Stimulated activated naive B cell treated with anti-CD40 and anti-IgM and Interleukin-4, amounts not matched to agents 10 μg/mL and 1 μg/mL and 100 μg/mL, for 72 hours (primary cell): ENCODE results near the gene RAB33A.

ENCODE experiments used
- ATAC-seq, 2 donors: fragments of 150-1000 bp; cut with Tn5 transposase; replicated peaks; 2 replicates each; pipeline ENCODE4 v1.10.0; 2021; ENCODE audit warnings: moderate library complexity in 1 of 2
- DNase-seq: peaks from one replicate; pipeline ENCODE4 v3.0.0; 2021
- H3K27ac Mint-ChIP-seq: one replicate; pipeline ENCODE4 v1.8.0; 2022; ENCODE audit warnings: mild to moderate bottlenecking, mixed read lengths
- H3K27me3 Mint-ChIP-seq, 2 donors: one replicate each; pipeline ENCODE4 v1.8.0; 2022; ENCODE audit warnings: mixed read lengths in 2 of 2
- H3K36me3 Mint-ChIP-seq, 2 donors: one replicate each; pipeline ENCODE4 v1.8.0; 2022; ENCODE audit warnings: mixed read lengths in 2 of 2, mild to moderate bottlenecking in 1 of 2
- H3K4me1 Mint-ChIP-seq, 2 donors: one replicate each; pipeline ENCODE4 v1.8.0; 2022; ENCODE audit warnings: mixed read lengths in 2 of 2, mild to moderate bottlenecking in 1 of 2
- H3K4me3 Mint-ChIP-seq, 2 donors: one replicate each; pipeline ENCODE4 v1.8.0; 2022; ENCODE audit warnings: mild to moderate bottlenecking in 2 of 2, mixed read lengths in 2 of 2, moderate library complexity in 1 of 2
- H3K9me3 Mint-ChIP-seq, 2 donors: one replicate each; pipeline ENCODE4 v1.8.0; 2022; ENCODE audit warnings: mixed read lengths in 2 of 2, mild to moderate bottlenecking in 1 of 2

Gene RAB33A

GRCh38 chrX:130179579-130180215 is 7.9 kb downstream of the RAB33A start:
- Mint-ChIP-seq H3K4me1 (peaks cover 28 to 50% of the 10 kb centered on the region in 2 donors), H3K27me3 (peaks cover 0 to 6% of the 10 kb centered on the region in 2 donors), H3K36me3 (peaks cover 10 to 18% of the 10 kb centered on the region in 2 donors), H3K9me3 (peaks cover 0 to 3% of the 10 kb centered on the region in 2 donors), H3K27ac (no peak overlapping the region), H3K4me3 (no peak overlapping the region)
- DNase-seq (no peak), ATAC-seq (no peak)

GRCh38 chrX:130184168-130184567 is 12.4 kb downstream of the RAB33A start:
- no peaks in the 10 kb centered on the region for H3K9me3 Mint-ChIP-seq

GRCh38 chrX:130184857-130185256 is 13.1 kb downstream of the RAB33A start:
- DNase-seq = no peak
- ATAC-seq = no peak
- H3K9me3 Mint-ChIP-seq = no peaks in the 10 kb centered on the region
- H3K36me3 Mint-ChIP-seq = peaks cover 2 to 5% of the 10 kb centered on the region in 2 donors
- no peak overlapping the region for H3K27ac Mint-ChIP-seq
- H3K27me3 Mint-ChIP-seq = peaks cover 0 to 6% of the 10 kb centered on the region in 2 donors
- H3K4me1 Mint-ChIP-seq = peaks cover 7 to 17% of the 10 kb centered on the region in 2 donors
- H3K4me3 Mint-ChIP-seq = no peak overlapping the region

More at GRCh38 chrX:130184168-130184567, 12.4 kb downstream of the RAB33A start:
- Mint-ChIP-seq H3K36me3 (peaks cover 4 to 11% of the 10 kb centered on the region in 2 donors), H3K27me3 (peaks cover 0 to 10% of the 10 kb centered on the region in 2 donors), H3K4me3 (no peak overlapping the region), H3K27ac (no peak overlapping the region), H3K4me1 (peaks cover 11 to 22% of the 10 kb centered on the region in 2 donors)
- DNase-seq (no peak), ATAC-seq (no peak)

- no peak for DNase-seq
- H3K4me3 Mint-ChIP-seq = no peak overlapping the region
- peak overlapping the region; percentile 28 for H3K27ac Mint-ChIP-seq
- peaks cover 0 to 4% of the 10 kb centered on the region in 2 donors for H3K36me3 Mint-ChIP-seq
- ATAC-seq = no peak
- peaks cover 7 to 14% of the 10 kb centered on the region in 2 donors for H3K4me1 Mint-ChIP-seq
- H3K27me3 Mint-ChIP-seq = peaks cover 0 to 4% of the 10 kb centered on the region in 2 donors
- H3K9me3 Mint-ChIP-seq = no peaks in the 10 kb centered on the region
These were observed 14.9 kb downstream of the RAB33A start for GRCh38 chrX:130186651-130187050.

GRCh38 chrX:130190801-130191200 is 19.0 kb downstream of the RAB33A start:
- peaks cover 0 to 4% of the 10 kb centered on the region in 2 donors for H3K27me3 Mint-ChIP-seq
- ATAC-seq = no peak
- H3K4me1 Mint-ChIP-seq = peaks cover 7 to 11% of the 10 kb centered on the region in 2 donors
- H3K27ac Mint-ChIP-seq = no peak overlapping the region
- no peak overlapping the region for H3K4me3 Mint-ChIP-seq
- H3K9me3 Mint-ChIP-seq = no peaks in the 10 kb centered on the region
- H3K36me3 Mint-ChIP-seq = no peaks in the 10 kb centered on the region
- no peak for DNase-seq

- Mint-ChIP-seq H3K4me3 (no peak overlapping the region), H3K36me3 (no peaks in the 10 kb centered on the region), H3K4me1 (peaks cover 9 to 30% of the 10 kb centered on the region in 2 donors), H3K9me3 (no peaks in the 10 kb centered on the region), H3K27ac (no peak overlapping the region), H3K27me3 (no peaks in the 10 kb centered on the region)
- DNase-seq (no peak), ATAC-seq (no peak)
These were observed 24.7 kb downstream of the RAB33A start for GRCh38 chrX:130196466-130196865.

GRCh38 chrX:130197464-130197863 is 25.7 kb downstream of the RAB33A start:
- Mint-ChIP-seq H3K4me1 (peaks cover 7 to 30% of the 10 kb centered on the region in 2 donors), H3K9me3 (no peaks in the 10 kb centered on the region), H3K27me3 (no peaks in the 10 kb centered on the region), H3K36me3 (no peaks in the 10 kb centered on the region), H3K4me3 (no peak overlapping the region), H3K27ac (peak overlapping the region; percentile 5)
- DNase-seq = no peak
- no peak for ATAC-seq

- Mint-ChIP-seq H3K27ac (no peak overlapping the region), H3K4me1 (no peaks in the 10 kb centered on the region), H3K27me3 (no peaks in the 10 kb centered on the region), H3K36me3 (peaks cover 5 to 11% of the 10 kb centered on the region in 2 donors), H3K9me3 (no peaks in the 10 kb centered on the region), H3K4me3 (no peak overlapping the region)
- no peak for DNase-seq
- no peak for ATAC-seq
These were observed 32.9 kb downstream of the RAB33A start for GRCh38 chrX:130204647-130205046.

- H3K4me3 Mint-ChIP-seq = no peak overlapping the region
- DNase-seq (no peak), ATAC-seq (peak in 1 of 2 donors; percentile 65)
- H3K4me1 Mint-ChIP-seq = peaks cover 2 to 10% of the 10 kb centered on the region in 2 donors
- H3K36me3 Mint-ChIP-seq = peaks cover 22 to 35% of the 10 kb centered on the region in 2 donors
- no peaks in the 10 kb centered on the region for H3K9me3 Mint-ChIP-seq
- H3K27ac Mint-ChIP-seq = peak overlapping the region; percentile 57
- H3K27me3 Mint-ChIP-seq = no peaks in the 10 kb centered on the region
These were observed 39.8 kb downstream of the RAB33A start for GRCh38 chrX:130211415-130212186.

GRCh38 chrX:130212371-130212770 is 40.6 kb downstream of the RAB33A start:
- H3K27ac Mint-ChIP-seq = peak overlapping the region; percentile 1

GRCh38 chrX:130213376-130213775 is 41.6 kb downstream of the RAB33A start:
- ATAC-seq = no peak

More at GRCh38 chrX:130212371-130212770, 40.6 kb downstream of the RAB33A start:
- no peaks in the 10 kb centered on the region for H3K27me3 Mint-ChIP-seq
- no peaks in the 10 kb centered on the region for H3K9me3 Mint-ChIP-seq
- H3K36me3 Mint-ChIP-seq = peaks cover 22 to 31% of the 10 kb centered on the region in 2 donors
- H3K4me3 Mint-ChIP-seq = peak overlapping the region in 1 of 2 donors; percentile 23
- no peak for DNase-seq
- peaks cover 2 to 10% of the 10 kb centered on the region in 2 donors for H3K4me1 Mint-ChIP-seq
- peak; percentile 39 to 79 for ATAC-seq

GRCh38 chrX:130216320-130216719 is 44.6 kb downstream of the RAB33A start:
- H3K36me3 Mint-ChIP-seq = peaks cover 23 to 26% of the 10 kb centered on the region in 2 donors
- H3K27me3 Mint-ChIP-seq = no peaks in the 10 kb centered on the region
- DNase-seq (no peak), ATAC-seq (no peak)
- H3K4me3 Mint-ChIP-seq = no peak overlapping the region
- H3K4me1 Mint-ChIP-seq = peaks cover 2 to 10% of the 10 kb centered on the region in 2 donors
- no peak overlapping the region for H3K27ac Mint-ChIP-seq
- no peaks in the 10 kb centered on the region for H3K9me3 Mint-ChIP-seq

More at GRCh38 chrX:130213376-130213775, 41.6 kb downstream of the RAB33A start:
- H3K27ac Mint-ChIP-seq = no peak overlapping the region
- H3K9me3 Mint-ChIP-seq = no peaks in the 10 kb centered on the region
- DNase-seq = no peak
- H3K4me1 Mint-ChIP-seq = peaks cover 2 to 10% of the 10 kb centered on the region in 2 donors
- no peak overlapping the region for H3K4me3 Mint-ChIP-seq
- H3K27me3 Mint-ChIP-seq = no peaks in the 10 kb centered on the region
- H3K36me3 Mint-ChIP-seq = peaks cover 25 to 31% of the 10 kb centered on the region in 2 donors

GRCh38 chrX:130224810-130225209 is 53.0 kb downstream of the RAB33A start:
- Mint-ChIP-seq H3K4me1 (no peaks in the 10 kb centered on the region), H3K4me3 (no peak overlapping the region), H3K36me3 (peaks cover 5 to 7% of the 10 kb centered on the region in 2 donors), H3K27ac (no peak overlapping the region), H3K27me3 (no peaks in the 10 kb centered on the region), H3K9me3 (no peaks in the 10 kb centered on the region)
- ATAC-seq (no peak), DNase-seq (no peak)

GRCh38 chrX:130228871-130229270 is 57.1 kb downstream of the RAB33A start:
- Mint-ChIP-seq H3K27me3 (no peaks in the 10 kb centered on the region), H3K36me3 (peaks cover 3 to 8% of the 10 kb centered on the region in 2 donors), H3K4me1 (no peaks in the 10 kb centered on the region)

More at GRCh38 chrX:130228871-130229270, 57.1 kb downstream of the RAB33A start:
- no peak for ATAC-seq
- DNase-seq = no peak
- no peak overlapping the region for H3K4me3 Mint-ChIP-seq
- H3K9me3 Mint-ChIP-seq = no peaks in the 10 kb centered on the region
- no peak overlapping the region for H3K27ac Mint-ChIP-seq
